Keratinocyte (primary cell): Measurements from ENCODE around the gene TAS1R3. TPM values are rescaled to one million over a fixed set of nuclear protein-coding genes. Genes with fewer than 3 reads are reported as not detected.

Experiments used
- DNase-seq: peaks from one replicate; pipeline ENCODE4 v3.0.0-alpha.2; 2011; ENCODE audit warnings: low read depth, missing footprints, low spot score
- FAIRE-seq: peaks from 2 replicates; lab custom pipeline; 2011; peaks lifted over from hg19 to GRCh38; lab: Jason Lieb, UNC
- H2AFZ ChIP-seq: 2 replicates; pipeline ENCODE4 v1.6.0; 2012; ENCODE audit warnings: low read length, control low read depth, inconsistent platforms; ENCODE audit not compliant: control insufficient read depth
- H3K27ac ChIP-seq: 2 replicates; pipeline ENCODE4 v1.5.1; 2011; ENCODE audit warnings: low read length; ENCODE audit not compliant: control insufficient read depth, insufficient read depth
- H3K27me3 ChIP-seq: 3 replicates; pipeline ENCODE4 v1.6.0; 2011; ENCODE audit warnings: low read length; ENCODE audit not compliant: control insufficient read depth, insufficient read depth; ENCODE audit errors: extremely low read depth
- H3K36me3 ChIP-seq, 2 experiments: 2 replicates in 1 of 2; 3 replicates in 1 of 2; pipeline ENCODE4 v1.5.1; 2011; ENCODE audit warnings: low read length in 2 of 2, mild to moderate bottlenecking in 1 of 2; ENCODE audit not compliant: control insufficient read depth in 2 of 2, insufficient read depth in 2 of 2; ENCODE audit errors: extremely low read depth in 1 of 2
- H3K4me1 ChIP-seq: 3 replicates; pipeline ENCODE4 v1.5.1; 2011; ENCODE audit warnings: low read length; ENCODE audit not compliant: control insufficient read depth, insufficient read depth; ENCODE audit errors: extremely low read depth
- H3K4me2 ChIP-seq: 3 replicates; pipeline ENCODE4 v1.6.0; 2011; ENCODE audit warnings: low read depth, low read length; ENCODE audit not compliant: control insufficient read depth, insufficient read depth; ENCODE audit errors: extremely low read depth
- H3K4me3 ChIP-seq, 3 experiments: fragments of 200-600 bp in 1 of 3; sonication (generic) in 1 of 3; 2 replicates in 2 of 3; 3 replicates in 1 of 3; pipeline ENCODE4 v1.5.1; 2011 to 2016; ENCODE audit warnings: low read length in 3 of 3, mild to moderate bottlenecking in 3 of 3, control low read depth in 2 of 3, inconsistent platforms in 1 of 3, low read depth in 1 of 3, mixed read lengths in 1 of 3, mixed run types in 1 of 3, moderate library complexity in 1 of 3; ENCODE audit not compliant: control insufficient read depth in 2 of 3, insufficient read depth in 2 of 3; ENCODE audit errors: extremely low read depth in 1 of 3
- H3K79me2 ChIP-seq: 2 replicates; pipeline ENCODE4 v1.6.0; 2012; ENCODE audit warnings: low read length; ENCODE audit not compliant: control insufficient read depth, insufficient read depth
- H3K9ac ChIP-seq: 3 replicates; pipeline ENCODE4 v1.6.0; 2011; ENCODE audit warnings: low read length; ENCODE audit not compliant: control insufficient read depth, insufficient read depth; ENCODE audit errors: extremely low read depth
- H3K9me1 ChIP-seq: 3 replicates; pipeline ENCODE4 v1.6.0; 2011; ENCODE audit warnings: low read length; ENCODE audit not compliant: control insufficient read depth, insufficient read depth; ENCODE audit errors: extremely low read depth
- H3K9me3 ChIP-seq: 2 replicates; pipeline ENCODE4 v1.5.1; 2012; ENCODE audit warnings: low read depth, low read length; ENCODE audit not compliant: control insufficient read depth
- H4K20me1 ChIP-seq: 3 replicates; pipeline ENCODE4 v1.6.0; 2011; ENCODE audit warnings: low read length; ENCODE audit not compliant: control insufficient read depth, insufficient read depth; ENCODE audit errors: extremely low read depth
- EZH2 ChIP-seq: IDR thresholded peaks from one replicate; pipeline ENCODE4 v1.6.1; 2012; ENCODE audit warnings: inconsistent platforms, mild to moderate bottlenecking, low read length, moderate library complexity
- dilution Hi-C: fragments of 300-500 bp; cut with MboI; formaldehyde crosslinking; loops from one replicate; pipeline ENCODE4 v1.7.0; 2020; ENCODE audit warnings: low sequenced_read_pairs; ENCODE audit not compliant: extremely low pct_ligation_motif_present
- polyA plus RNA-seq, 5 experiments: library from polyadenylated mRNA; depleted of rRNA in 3 of 5; stranded (reverse) in 3 of 5; stranded (forward) in 1 of 5; unstranded in 1 of 5; fragments of >200 nt; gene quantifications; 1 replicate in 1 of 5; 2 replicates in 3 of 5; 3 replicates in 1 of 5; pipeline versions ENCODE4 v1.2.1 to v1.2.3, GENCODE V29; 2011 to 2012; ENCODE audit warnings: missing spikeins in 2 of 5, low read depth in 1 of 5, low replicate concordance in 1 of 5
- TF ChIP-seq, protein P1 (sequence below), 3 experiments: IDR thresholded peaks in 1 of 3; conservative IDR thresholded peaks in 1 of 3; optimal IDR thresholded peaks in 1 of 3; 2 replicates in 2 of 3; 3 replicates in 1 of 3; pipeline versions ENCODE3 to v1.5.1; 2011; ENCODE audit warnings: low read length in 3 of 3, mild to moderate bottlenecking in 3 of 3, moderate library complexity in 2 of 3, control low read depth in 1 of 3, inconsistent platforms in 1 of 3; ENCODE audit not compliant: insufficient read depth in 2 of 3; ENCODE audit errors: extremely low read depth in 1 of 3

TAS1R3 gene
- polyA plus RNA-seq, 1 donor (not counting 4 experiments of a cell fraction or from before 2014, with no cell fraction given), result 0.04 TPM

DNA sequence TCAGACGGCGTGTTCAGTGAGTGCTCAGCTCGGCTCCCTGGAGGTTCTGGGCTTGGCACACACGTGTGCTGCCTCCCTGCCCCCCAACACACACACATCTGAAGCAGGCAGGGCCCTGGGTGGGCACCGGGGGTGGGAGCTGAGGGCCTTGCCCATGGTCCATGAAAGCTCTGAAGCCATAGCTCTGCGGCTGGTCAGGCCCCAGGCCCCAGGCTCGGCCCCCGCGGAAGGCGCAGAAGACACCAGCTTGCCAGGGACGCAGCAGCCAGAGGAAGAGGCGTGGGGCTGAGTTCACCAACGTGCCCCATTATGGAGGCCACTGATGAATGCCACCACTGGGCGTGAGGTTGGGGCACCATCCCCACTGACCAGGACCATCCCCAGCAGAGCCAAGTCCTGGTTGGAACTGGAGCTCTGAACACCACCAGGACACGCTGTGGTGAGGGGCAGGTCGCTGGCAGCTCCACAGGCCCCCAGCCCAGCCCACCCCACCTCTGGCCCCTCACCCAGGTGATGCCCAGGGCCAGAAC lies 39.8 kb downstream of the TAS1R3 start:
- Histone ChIP-seq H3K9ac (no peak overlapping the region), H3K4me1 (peaks cover 10% of the 10 kb centered on the region), H3K4me3 (no peak overlapping the region), H3K27me3 (no peaks in the 10 kb centered on the region), H3K36me3 (peaks cover 3 to 8% of the 10 kb centered on the region in 2 experiments), H3K4me2 (no peak overlapping the region), H4K20me1 (no peaks in the 10 kb centered on the region), H2AFZ (no peak overlapping the region), H3K9me3 (peaks cover 7% of the 10 kb centered on the region), H3K79me2 (peaks cover 30% of the 10 kb centered on the region), H3K27ac (no peak overlapping the region), H3K9me1 (no peaks in the 10 kb centered on the region)
- TF ChIP-seq EZH2, result no peak
- TF ChIP-seq, protein P1, sequence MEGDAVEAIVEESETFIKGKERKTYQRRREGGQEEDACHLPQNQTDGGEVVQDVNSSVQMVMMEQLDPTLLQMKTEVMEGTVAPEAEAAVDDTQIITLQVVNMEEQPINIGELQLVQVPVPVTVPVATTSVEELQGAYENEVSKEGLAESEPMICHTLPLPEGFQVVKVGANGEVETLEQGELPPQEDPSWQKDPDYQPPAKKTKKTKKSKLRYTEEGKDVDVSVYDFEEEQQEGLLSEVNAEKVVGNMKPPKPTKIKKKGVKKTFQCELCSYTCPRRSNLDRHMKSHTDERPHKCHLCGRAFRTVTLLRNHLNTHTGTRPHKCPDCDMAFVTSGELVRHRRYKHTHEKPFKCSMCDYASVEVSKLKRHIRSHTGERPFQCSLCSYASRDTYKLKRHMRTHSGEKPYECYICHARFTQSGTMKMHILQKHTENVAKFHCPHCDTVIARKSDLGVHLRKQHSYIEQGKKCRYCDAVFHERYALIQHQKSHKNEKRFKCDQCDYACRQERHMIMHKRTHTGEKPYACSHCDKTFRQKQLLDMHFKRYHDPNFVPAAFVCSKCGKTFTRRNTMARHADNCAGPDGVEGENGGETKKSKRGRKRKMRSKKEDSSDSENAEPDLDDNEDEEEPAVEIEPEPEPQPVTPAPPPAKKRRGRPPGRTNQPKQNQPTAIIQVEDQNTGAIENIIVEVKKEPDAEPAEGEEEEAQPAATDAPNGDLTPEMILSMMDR (optimal IDR thresholded peaks at IDR 0.05 in 1 of 3, IDR thresholded peaks at IDR 0.05 in 1 of 3, conservative IDR thresholded peaks at IDR 0.05 in 1 of 3; ENCODE audit: extremely low read depth in 1 of 3, insufficient read depth in 2 of 3, low read length in 3 of 3), result no peak
- FAIRE-seq (no peak), DNase-seq (no peak)
- dilution Hi-C loops, result no loop called here

DNA sequence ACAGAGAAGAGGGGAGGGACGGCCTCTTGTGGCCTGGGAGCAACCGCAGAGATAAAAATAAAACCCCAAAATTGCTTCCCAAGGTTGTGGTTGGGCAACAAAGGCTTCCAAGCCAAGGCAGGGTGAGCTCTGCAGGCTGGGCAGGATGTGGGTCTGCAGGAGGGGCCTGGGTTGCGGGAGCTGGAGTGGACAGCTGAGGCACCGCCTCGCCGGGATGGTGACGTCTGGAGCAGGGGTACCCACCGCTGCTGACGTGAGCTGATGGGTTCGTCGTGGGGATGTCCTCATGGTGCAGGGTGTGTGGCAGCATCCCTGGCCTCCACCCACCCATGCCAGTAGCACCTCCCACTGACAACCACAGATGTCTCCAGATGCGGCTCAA lies 40.3 kb downstream of the TAS1R3 start:
- no peak overlapping the region for H2AFZ ChIP-seq
- no peak overlapping the region for H3K4me2 ChIP-seq
- no peaks in the 10 kb centered on the region for H3K9me1 ChIP-seq
- peaks cover 3 to 8% of the 10 kb centered on the region in 2 experiments for H3K36me3 ChIP-seq
- DNase-seq (no peak), FAIRE-seq (no peak)
- H3K9me3 ChIP-seq, result peaks cover 7% of the 10 kb centered on the region
- H3K27ac ChIP-seq, result no peak overlapping the region
- TF ChIP-seq, protein P1 (optimal IDR thresholded peaks at IDR 0.05 in 1 of 3, IDR thresholded peaks at IDR 0.05 in 1 of 3, conservative IDR thresholded peaks at IDR 0.05 in 1 of 3; ENCODE audit: extremely low read depth in 1 of 3, insufficient read depth in 2 of 3, low read length in 3 of 3), result no peak
- TF ChIP-seq EZH2, result no peak
- H3K27me3 ChIP-seq, result no peaks in the 10 kb centered on the region
- H3K9ac ChIP-seq, result no peak overlapping the region
- H3K79me2 ChIP-seq, result peaks cover 30% of the 10 kb centered on the region
- H3K4me1 ChIP-seq, result peaks cover 12% of the 10 kb centered on the region
- H4K20me1 ChIP-seq, result no peaks in the 10 kb centered on the region
- dilution Hi-C loops, result no loop called here
- H3K4me3 ChIP-seq, result no peak overlapping the region
